ENCODE results near the gene PKIG.

DNA sequence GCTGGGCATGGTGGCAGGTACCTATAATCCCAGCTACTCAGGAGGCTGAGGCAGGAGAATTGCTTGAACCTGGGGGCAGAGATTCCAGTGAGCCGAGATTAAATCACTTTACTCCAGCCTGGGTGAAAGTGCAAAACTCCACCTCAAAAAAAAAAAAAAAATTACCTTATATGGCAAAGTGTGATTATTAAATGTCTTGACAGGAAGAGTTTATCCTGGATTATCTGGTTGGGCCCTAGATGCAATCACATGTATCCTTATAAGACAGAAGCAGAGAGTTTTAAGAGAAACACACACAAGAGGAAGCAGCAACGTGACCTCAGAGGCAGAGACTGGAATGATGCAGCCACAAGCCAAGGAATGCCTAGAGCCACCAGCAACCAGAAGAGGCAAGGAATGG is 58.1 kb downstream of the PKIG start:
- TF ChIP-seq POLR2A (IDR thresholded peaks at IDR 0.05) (no peak), CTCF (IDR thresholded peaks at IDR 0.05) (no peak)
